Activated effector memory CD4-positive, alpha-beta T cell treated with Interleukin-2 at 50 U/mL for 16 hours (primary cell): ENCODE results near the gene GPNMB.

ENCODE experiments used
- DNase-seq: peaks from one replicate; pipeline ENCODE4 v3.0.0-alpha.2; 2020

Gene GPNMB

GRCh38 chr7:23232966-23233365, 13.6 kb upstream of the GPNMB start:
- no peak for DNase-seq

GRCh38 chr7:23234569-23235296, 11.8 kb upstream of the GPNMB start:
- DNase-seq, result no peak

GRCh38 chr7:23235813-23236221, 10.8 kb upstream of the GPNMB start:
- DNase-seq, result no peak

- no peak for DNase-seq
Measured at GRCh38 chr7:23237000-23237399, 9.6 kb upstream of the GPNMB start.

GRCh38 chr7:23238983-23239652, 7.5 kb upstream of the GPNMB start:
- no peak for DNase-seq

GRCh38 chr7:23239698-23240097, 6.9 kb upstream of the GPNMB start:
- DNase-seq, result no peak

GRCh38 chr7:23242321-23242720, 4.3 kb upstream of the GPNMB start:
- no peak for DNase-seq

GRCh38 chr7:23242935-23243334, 3.6 kb upstream of the GPNMB start:
- DNase-seq, result no peak

- no peak for DNase-seq
Measured at GRCh38 chr7:23247046-23247602, 549 bp downstream of the GPNMB start.

GRCh38 chr7:23247603-23248335, 1.2 kb downstream of the GPNMB start:
- DNase-seq, result no peak

- no peak for DNase-seq
Measured at GRCh38 chr7:23249486-23249885, 2.9 kb downstream of the GPNMB start.

- no peak for DNase-seq
Measured at GRCh38 chr7:23254051-23254681, 7.6 kb downstream of the GPNMB start.

- no peak for DNase-seq
Measured at GRCh38 chr7:23256731-23257130, 10.2 kb downstream of the GPNMB start.

GRCh38 chr7:23260371-23260770, 13.8 kb downstream of the GPNMB start:
- DNase-seq, result no peak

- DNase-seq, result peak; percentile 21
Measured at GRCh38 chr7:23261843-23262452, 15.4 kb downstream of the GPNMB start.

- no peak for DNase-seq
Measured at GRCh38 chr7:23264916-23265458, 18.4 kb downstream of the GPNMB start.

- no peak for DNase-seq
Measured at GRCh38 chr7:23266918-23267317, 20.3 kb downstream of the GPNMB start.

- DNase-seq, result no peak
Measured at GRCh38 chr7:23267357-23267756, 20.8 kb downstream of the GPNMB start.

GRCh38 chr7:23268167-23268566, 21.6 kb downstream of the GPNMB start:
- DNase-seq, result no peak

GRCh38 chr7:23268746-23269145, 22.2 kb downstream of the GPNMB start:
- DNase-seq, result no peak

GRCh38 chr7:23272275-23272674, 25.7 kb downstream of the GPNMB start:
- no peak for DNase-seq

GRCh38 chr7:23273141-23273599, 26.6 kb downstream of the GPNMB start:
- peak; percentile 79 for DNase-seq
